Measurements from ENCODE around the gene DPY19L1. TPM values are rescaled to one million over a fixed set of nuclear protein-coding genes. Genes with fewer than 3 reads are reported as not detected.
"Not testable (repeated sequence)": the region's sequence is repeated elsewhere in the genome, so short reads cannot be mapped to it uniquely, and the experiment has no call there.

Gene DPY19L1
- polyA plus RNA-seq, 1 donor = 16.7 TPM

GRCh38 chr7:35035511-35035961, 1.7 kb downstream of the DPY19L1 start:
- DNase-seq (ENCODE audit: low read depth) = no peak

DNA sequence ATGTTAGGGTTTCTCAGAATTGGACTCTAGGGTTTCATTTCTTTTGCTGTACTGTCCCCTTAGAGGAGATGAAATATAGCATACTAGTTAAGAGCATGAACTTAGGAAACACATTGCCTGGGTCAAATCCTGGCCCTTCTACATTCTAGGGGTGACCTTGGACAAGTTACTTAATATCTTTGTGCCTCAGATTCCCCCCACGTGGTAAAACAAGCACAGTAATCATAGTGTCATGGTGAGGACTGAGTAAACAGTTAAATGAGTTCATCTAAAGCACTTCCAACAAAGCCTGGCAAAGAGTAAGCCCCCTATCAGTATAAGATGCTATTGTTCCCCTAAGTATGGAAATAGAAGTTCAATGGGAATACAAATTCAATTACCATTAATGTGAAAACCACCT, 5.1 kb downstream of the DPY19L1 start:
- no peak for DNase-seq (ENCODE audit: low read depth)

GRCh38 chr7:35030848-35031247, 6.4 kb downstream of the DPY19L1 start:
- DNase-seq (ENCODE audit: low read depth) = no peak

- DNase-seq (ENCODE audit: low read depth) = no peak
Measured at GRCh38 chr7:35029311-35029710, 8.0 kb downstream of the DPY19L1 start.

- no peak for DNase-seq (ENCODE audit: low read depth)
Measured at GRCh38 chr7:35026150-35026549, 11.1 kb downstream of the DPY19L1 start.

DNA sequence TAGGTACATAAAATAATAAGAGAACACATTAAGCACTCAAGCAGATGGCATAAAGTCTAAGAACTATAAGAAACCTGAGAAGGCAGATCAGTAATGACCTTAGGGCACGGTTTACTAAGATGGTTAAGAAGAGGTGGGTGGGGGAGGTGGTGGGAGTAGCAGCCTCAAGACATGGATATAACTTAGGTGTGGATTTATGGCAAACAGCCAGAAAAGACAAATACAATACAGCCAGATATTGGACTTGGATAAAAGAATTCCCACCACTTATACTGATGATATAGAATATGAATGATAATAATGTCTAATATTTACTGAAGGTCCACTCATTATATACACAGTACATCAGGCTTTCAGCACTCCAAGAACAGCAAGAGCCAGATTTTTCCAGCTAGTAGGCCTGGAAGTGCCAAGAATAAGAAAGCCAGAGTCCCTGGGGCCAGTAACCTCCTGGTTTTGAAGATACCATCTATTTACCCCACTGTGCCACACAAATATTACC, 11.9 kb downstream of the DPY19L1 start:
- DNase-seq (ENCODE audit: low read depth) = no peak

DNA sequence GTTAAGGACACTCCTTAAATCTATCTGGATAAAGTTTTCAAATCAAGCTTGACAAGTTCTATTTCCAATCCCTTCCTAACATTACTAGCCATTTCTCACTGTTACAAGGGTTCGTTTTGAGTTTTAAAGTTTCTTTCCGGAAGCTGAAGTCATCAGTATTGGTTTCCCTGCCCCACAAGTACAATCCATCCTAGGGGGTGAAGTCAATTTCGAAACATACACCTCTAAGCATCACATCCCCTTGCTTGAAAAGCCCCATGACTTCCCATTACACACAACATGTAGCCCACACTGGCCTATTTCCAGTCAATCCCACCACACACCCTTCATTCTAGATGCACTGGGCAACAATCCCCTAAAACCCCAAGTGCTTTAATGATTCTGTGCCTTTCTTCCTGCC, 13.0 kb downstream of the DPY19L1 start:
- DNase-seq (ENCODE audit: low read depth) = no peak

DNA sequence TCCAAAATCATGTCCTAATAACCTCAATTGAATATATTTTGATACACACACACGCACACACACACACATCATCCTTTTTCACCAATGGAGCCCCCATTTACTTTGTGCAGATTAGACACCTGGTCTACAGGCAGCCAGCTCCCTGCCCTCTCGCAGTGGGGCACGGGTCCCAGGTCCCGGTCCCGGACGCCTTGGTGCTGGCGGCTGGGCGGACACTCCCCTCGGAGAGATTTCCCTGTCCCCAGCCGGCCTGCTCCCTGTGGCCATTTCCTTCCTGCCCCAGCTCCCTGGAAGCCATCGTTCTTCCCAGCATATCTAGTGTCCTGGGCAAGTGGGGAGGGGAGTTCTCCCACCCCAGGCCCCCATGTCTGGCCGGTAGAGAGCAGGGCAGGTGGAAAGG, 14.6 kb downstream of the DPY19L1 start:
- no peak for DNase-seq (ENCODE audit: low read depth)

DNA sequence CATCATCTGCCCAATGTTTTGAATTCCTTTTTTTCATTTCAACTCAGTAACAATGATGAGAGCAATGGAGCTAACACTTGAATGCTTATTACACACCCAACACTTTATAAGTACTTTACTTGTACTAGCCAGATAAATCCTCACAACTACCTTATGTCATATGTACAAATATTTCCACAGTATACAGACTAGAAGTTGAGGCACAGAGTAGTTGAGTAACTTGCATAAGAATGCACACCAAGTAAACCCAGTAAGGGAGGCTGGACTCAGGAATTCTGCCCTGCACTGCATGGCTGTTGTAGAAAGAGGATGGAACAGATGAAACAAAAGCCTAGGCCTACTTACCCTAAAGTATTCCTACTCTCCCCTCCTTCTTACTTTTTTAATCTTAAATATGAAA, 15.8 kb downstream of the DPY19L1 start:
- DNase-seq (ENCODE audit: low read depth) = no peak

GRCh38 chr7:35019801-35020200, 17.5 kb downstream of the DPY19L1 start:
- no peak for DNase-seq (ENCODE audit: low read depth)

DNA sequence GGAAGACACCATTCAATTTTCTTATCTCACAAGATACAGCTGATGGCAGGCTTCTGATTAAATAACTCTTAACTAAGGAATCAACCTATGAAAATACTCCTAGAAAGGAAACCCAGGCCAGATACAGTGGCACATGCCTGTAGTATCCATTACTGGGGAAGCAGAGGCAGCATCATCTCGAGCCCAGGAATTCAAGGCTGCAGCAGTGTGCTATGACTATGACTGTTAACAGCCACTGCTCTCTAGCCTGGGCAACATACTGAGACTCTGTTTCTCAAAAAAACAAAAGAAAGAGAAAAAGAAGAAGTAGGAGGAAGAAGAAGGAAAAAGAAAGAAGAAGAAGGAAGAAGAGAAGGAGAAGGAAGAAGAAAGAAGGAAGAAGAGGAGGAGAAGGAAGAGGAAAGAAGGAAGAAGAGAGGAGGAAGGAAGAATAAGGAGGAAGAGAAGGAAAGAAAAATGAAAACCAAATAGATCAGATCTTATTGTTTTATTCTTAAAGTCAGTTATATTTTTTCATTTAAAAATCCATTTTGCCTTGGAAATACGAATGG, 18.0 kb downstream of the DPY19L1 start:
- no peak for DNase-seq (ENCODE audit: low read depth)

GRCh38 chr7:35015346-35015859, 21.9 kb downstream of the DPY19L1 start:
- no peak for DNase-seq (ENCODE audit: low read depth)

GRCh38 chr7:35012160-35012559, 25.1 kb downstream of the DPY19L1 start:
- no peak for DNase-seq (ENCODE audit: low read depth)

DNA sequence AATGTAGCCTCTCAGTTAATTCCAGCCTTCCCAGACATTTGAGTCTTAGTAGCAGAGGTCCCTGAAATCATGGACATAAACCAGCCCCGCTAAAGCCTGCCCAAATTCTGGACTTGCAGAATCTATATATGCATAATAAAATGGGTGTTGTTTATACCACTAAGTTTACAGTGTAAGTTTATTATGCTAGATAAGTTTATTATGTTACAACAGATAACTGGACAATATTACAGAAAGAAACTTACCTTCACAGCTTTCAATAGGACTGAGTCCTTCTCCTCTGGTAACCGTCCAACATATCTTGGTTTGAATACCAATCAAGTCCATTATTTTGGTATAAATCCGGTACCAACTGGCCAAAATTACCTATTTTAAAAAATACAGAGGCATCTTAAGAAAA, 26.2 kb downstream of the DPY19L1 start:
- no peak for DNase-seq (ENCODE audit: low read depth)

DNA sequence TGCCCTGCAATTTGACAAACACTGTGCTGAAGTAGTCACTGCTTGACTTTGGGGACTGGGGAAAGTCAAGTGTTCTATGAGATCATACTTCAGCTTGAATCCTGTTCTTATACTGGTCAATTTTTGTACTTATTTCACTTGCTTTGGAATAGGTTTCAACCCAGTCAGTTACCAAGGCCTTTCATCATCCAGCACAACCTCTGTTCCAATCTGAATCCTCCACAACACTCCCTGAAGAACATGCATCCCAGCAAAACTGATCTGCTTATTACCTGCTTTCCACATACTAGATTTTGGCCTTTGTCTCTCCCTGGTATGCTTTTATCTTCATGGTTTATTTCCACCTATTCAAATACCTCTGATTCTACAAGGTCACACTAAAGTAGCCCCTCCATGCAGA, 29.5 kb downstream of the DPY19L1 start:
- no peak for DNase-seq (ENCODE audit: low read depth)

GRCh38 chr7:35004531-35005095, 32.7 kb downstream of the DPY19L1 start:
- DNase-seq (ENCODE audit: low read depth) = no peak

DNA sequence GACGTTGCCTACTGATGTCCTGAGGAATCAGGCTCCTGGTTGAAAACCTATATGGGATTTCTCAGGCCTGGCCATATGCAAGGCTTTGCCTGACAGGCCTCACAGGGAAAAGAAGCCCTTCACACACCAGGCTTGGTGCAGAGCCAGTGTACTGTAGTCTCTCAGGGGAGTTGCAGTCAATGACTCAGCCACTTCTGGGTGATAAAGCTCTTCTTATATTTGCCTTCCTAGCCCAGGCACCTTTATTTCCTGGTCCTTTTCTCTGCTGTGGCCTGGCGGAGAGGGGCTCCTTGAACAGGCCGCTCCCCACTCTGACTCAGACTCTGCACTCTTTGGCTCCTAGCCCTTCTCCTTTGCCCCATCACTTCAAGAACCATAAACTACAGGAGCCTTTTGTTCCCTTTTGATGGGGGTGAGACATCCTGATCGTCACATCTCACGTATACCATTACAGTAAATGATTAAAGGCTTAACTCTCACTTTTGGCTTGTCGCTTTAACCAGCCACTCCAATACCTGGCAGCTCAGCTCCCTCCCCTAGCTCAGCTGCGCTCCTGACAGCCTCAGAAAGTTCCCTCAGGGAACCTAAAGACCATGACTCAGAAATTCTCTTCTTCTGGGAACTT, 33.5 kb downstream of the DPY19L1 start:
- DNase-seq (ENCODE audit: low read depth) = no peak

- not testable (repeated sequence) for DNase-seq (ENCODE audit: low read depth)
Measured at GRCh38 chr7:35003177-35003650, 34.1 kb downstream of the DPY19L1 start.

- DNase-seq (ENCODE audit: low read depth) = not testable (repeated sequence)
Measured at GRCh38 chr7:34998335-34998734, 39.0 kb downstream of the DPY19L1 start.

- not testable (repeated sequence) for DNase-seq (ENCODE audit: low read depth)
Measured at GRCh38 chr7:34996423-34997090, 40.7 kb downstream of the DPY19L1 start.

GRCh38 chr7:34995757-34996156, 41.5 kb downstream of the DPY19L1 start:
- no peak for DNase-seq (ENCODE audit: low read depth)
